CD4-positive, CD25-positive, alpha-beta regulatory T cell (primary cell): Measurements from ENCODE around the gene SPSB1. TPM values are rescaled to one million over a fixed set of nuclear protein-coding genes. Genes with fewer than 3 reads are reported as not detected.
A peak's percentile ranks its signal among the peaks of the same experiment; 100 is the strongest.

ENCODE experiments used
- ATAC-seq, 2 donors: fragments of 150-1000 bp; cut with Tn5 transposase; one replicate each; pipeline ENCODE4 v1.10.0; 2021; ENCODE audit warnings: low read depth in 2 of 2, moderate number of reproducible peaks in 2 of 2, moderate library complexity in 1 of 2
- DNase-seq, 3 donors: peaks; one replicate each; pipeline versions ENCODE4 v3.0.0 to v3.0.0-alpha.2; 2012 to 2022; ENCODE audit warnings: mixed read lengths in 1 of 3
- H3K27ac ChIP-seq: one replicate; pipeline ENCODE4 v1.7.0; 2013; ENCODE audit warnings: mild to moderate bottlenecking, low read length; ENCODE audit not compliant: insufficient read depth, poor library complexity, severe bottlenecking
- H3K27me3 ChIP-seq: one replicate; pipeline ENCODE4 v1.7.0; 2013; ENCODE audit warnings: low read length; ENCODE audit not compliant: control insufficient read depth, insufficient read depth
- H3K36me3 ChIP-seq: one replicate; pipeline ENCODE4 v1.7.0; 2013; ENCODE audit warnings: mild to moderate bottlenecking, low read length, moderate library complexity; ENCODE audit not compliant: control insufficient read depth, insufficient read depth
- H3K4me1 ChIP-seq: 2 replicates; pipeline ENCODE4 v1.7.0; 2013; ENCODE audit warnings: mild to moderate bottlenecking, low read length; ENCODE audit not compliant: insufficient read depth, control insufficient read depth, poor library complexity, severe bottlenecking
- H3K4me3 ChIP-seq: one replicate; pipeline ENCODE4 v1.7.0; 2013; ENCODE audit warnings: low read depth, mild to moderate bottlenecking, low read length, moderate library complexity
- H3K9me3 ChIP-seq, 2 experiments: 1 replicate in 1 of 2; 2 replicates in 1 of 2; pipeline ENCODE4 v1.7.0; 2013; ENCODE audit warnings: low read length in 2 of 2, mild to moderate bottlenecking in 1 of 2, moderate library complexity in 1 of 2; ENCODE audit not compliant: control insufficient read depth in 2 of 2
- H3K27ac Mint-ChIP-seq, 3 donors: one replicate each; pipeline ENCODE4 v1.8.0; 2020 to 2022; ENCODE audit warnings: mild to moderate bottlenecking in 3 of 3, mixed read lengths in 3 of 3, moderate library complexity in 2 of 3
- H3K27me3 Mint-ChIP-seq: one replicate; pipeline ENCODE4 v1.8.0; 2022; ENCODE audit warnings: mild to moderate bottlenecking, mixed read lengths
- H3K36me3 Mint-ChIP-seq: one replicate; pipeline ENCODE4 v1.8.0; 2020; ENCODE audit warnings: mixed read lengths
- H3K4me1 Mint-ChIP-seq, 4 donors: one replicate each; pipeline ENCODE4 v1.8.0; 2020 to 2022; ENCODE audit warnings: mixed read lengths in 4 of 4, mild to moderate bottlenecking in 1 of 4
- H3K4me3 Mint-ChIP-seq, 4 donors: one replicate each; pipeline ENCODE4 v1.8.0; 2020 to 2022; ENCODE audit warnings: mild to moderate bottlenecking in 4 of 4, mixed read lengths in 4 of 4, moderate library complexity in 3 of 4
- H3K9me3 Mint-ChIP-seq, 7 donors: one replicate each; pipeline ENCODE4 v1.8.0; 2020 to 2022; ENCODE audit warnings: mixed read lengths in 7 of 7, mild to moderate bottlenecking in 3 of 7, moderate library complexity in 2 of 7
- polyA plus RNA-seq, 4 donors: library from polyadenylated mRNA; unstranded; fragments of 300-500 nt; fragmentation: Illumina TruSeq; gene quantifications; one replicate each; pipeline ENCODE4 v1.2.3, GENCODE V29; 2021
- total RNA-seq: library from RNA; stranded (reverse); gene quantifications from one replicate; pipeline ENCODE4 v1.2.3, GENCODE V29; 2022

Gene SPSB1
- total and polyA plus RNA-seq, 5 donors from 2014 or later = 7.0 to 19.7 (median 12.3) TPM

- ATAC-seq (no peak), DNase-seq (no peak)
- Mint-ChIP-seq H3K4me1 (peaks cover 0 to 7% (median 4%) of the 10 kb centered on the region in 4 donors), H3K27me3 (no peaks in the 10 kb centered on the region), H3K36me3 (peaks cover 12% of the 10 kb centered on the region), H3K27ac (no peak overlapping the region), H3K4me3 (no peak overlapping the region), H3K9me3 (no peaks in the 10 kb centered on the region)
- H3K27ac ChIP-seq = no peak overlapping the region
- no peaks in the 10 kb centered on the region for H3K9me3 ChIP-seq
- H3K36me3 ChIP-seq = peaks cover 18% of the 10 kb centered on the region
- no peak overlapping the region for H3K4me3 ChIP-seq
- H3K4me1 ChIP-seq = no peaks in the 10 kb centered on the region
- no peaks in the 10 kb centered on the region for H3K27me3 ChIP-seq
These were observed 69.1 kb downstream of the SPSB1 start for GRCh38 chr1:9361630-9362260.

DNA sequence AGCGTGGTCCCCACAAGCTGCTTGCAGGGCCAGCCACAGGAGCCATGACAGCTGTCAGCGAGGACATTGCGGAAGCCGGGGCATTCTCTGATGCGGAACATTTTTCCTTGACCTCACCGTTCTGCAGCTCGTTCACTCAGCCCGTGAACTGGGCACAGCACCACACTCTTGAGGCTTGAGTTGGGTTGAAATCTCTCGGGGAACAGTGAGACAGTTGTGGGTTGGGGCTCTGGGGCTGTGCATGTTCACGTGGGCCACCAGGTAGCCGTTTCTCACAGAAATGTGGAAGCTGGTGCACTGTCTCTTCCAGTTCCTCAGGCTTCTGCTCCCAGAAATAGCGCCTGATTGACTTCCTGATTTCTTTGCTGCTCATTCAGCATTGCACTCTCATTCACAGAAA lies 69.8 kb downstream of the SPSB1 start:
- Histone ChIP-seq H3K4me3 (no peak overlapping the region), H3K9me3 (no peaks in the 10 kb centered on the region), H3K27me3 (no peaks in the 10 kb centered on the region), H3K36me3 (peaks cover 16% of the 10 kb centered on the region), H3K27ac (no peak overlapping the region), H3K4me1 (no peaks in the 10 kb centered on the region)
- no peak for DNase-seq
- no peak overlapping the region for H3K27ac Mint-ChIP-seq
- H3K36me3 Mint-ChIP-seq = peaks cover 4% of the 10 kb centered on the region
- no peak for ATAC-seq
- peaks cover 0 to 7% (median 5%) of the 10 kb centered on the region in 4 donors for H3K4me1 Mint-ChIP-seq
- H3K4me3 Mint-ChIP-seq = no peak overlapping the region
- no peaks in the 10 kb centered on the region for H3K9me3 Mint-ChIP-seq
- H3K27me3 Mint-ChIP-seq = no peaks in the 10 kb centered on the region

GRCh38 chr1:9363061-9363471 lies 70.4 kb downstream of the SPSB1 start:
- no peaks in the 10 kb centered on the region for H3K27me3 Mint-ChIP-seq
- no peaks in the 10 kb centered on the region for H3K9me3 Mint-ChIP-seq
- H3K4me3 Mint-ChIP-seq = no peak overlapping the region
- Histone ChIP-seq H3K9me3 (no peaks in the 10 kb centered on the region), H3K27ac (no peak overlapping the region), H3K36me3 (peaks cover 11% of the 10 kb centered on the region), H3K4me3 (no peak overlapping the region), H3K27me3 (no peaks in the 10 kb centered on the region), H3K4me1 (no peaks in the 10 kb centered on the region)
- H3K27ac Mint-ChIP-seq = no peak overlapping the region
- H3K4me1 Mint-ChIP-seq = peaks cover 0 to 12% (median 6%) of the 10 kb centered on the region in 4 donors
- no peak for DNase-seq
- H3K36me3 Mint-ChIP-seq = peaks cover 4% of the 10 kb centered on the region
- no peak for ATAC-seq

DNA sequence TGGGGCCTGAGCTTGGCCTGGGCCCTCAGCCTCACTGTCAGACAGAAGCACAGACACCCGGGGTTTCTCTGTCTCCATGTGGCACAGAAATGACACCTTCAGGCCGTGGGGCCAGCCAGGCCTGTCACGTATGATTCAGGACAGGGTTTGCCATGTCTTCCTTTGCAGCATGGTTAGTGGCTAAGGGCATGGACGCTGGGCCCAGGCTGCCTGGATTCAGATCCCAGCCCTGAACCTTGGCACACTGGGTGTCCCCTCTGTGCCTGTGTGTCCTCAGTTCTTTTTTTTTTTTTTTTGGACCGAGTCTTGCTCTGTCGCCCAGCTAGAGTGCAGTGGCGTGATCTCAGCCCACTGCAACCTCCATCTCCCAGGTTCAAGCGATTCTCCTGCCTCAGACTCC lies 73.6 kb downstream of the SPSB1 start:
- H3K9me3 Mint-ChIP-seq = no peaks in the 10 kb centered on the region
- peaks cover 3% of the 10 kb centered on the region for H3K36me3 ChIP-seq
- no peaks in the 10 kb centered on the region for H3K9me3 ChIP-seq
- H3K4me1 ChIP-seq = no peaks in the 10 kb centered on the region
- H3K27ac ChIP-seq = no peak overlapping the region
- DNase-seq (no peak), ATAC-seq (no peak)
- H3K4me3 ChIP-seq = no peak overlapping the region
- H3K27me3 Mint-ChIP-seq = no peaks in the 10 kb centered on the region
- no peak overlapping the region for H3K4me3 Mint-ChIP-seq
- no peaks in the 10 kb centered on the region for H3K27me3 ChIP-seq
- H3K27ac Mint-ChIP-seq = no peak overlapping the region
- H3K4me1 Mint-ChIP-seq = peaks cover 0 to 14% (median 8%) of the 10 kb centered on the region in 4 donors
- no peaks in the 10 kb centered on the region for H3K36me3 Mint-ChIP-seq

GRCh38 chr1:9366943-9367780 lies 74.5 kb downstream of the SPSB1 start:
- ATAC-seq (no peak), DNase-seq (no peak)
- H3K9me3 ChIP-seq = no peaks in the 10 kb centered on the region
- Mint-ChIP-seq H3K4me3 (no peak overlapping the region), H3K27ac (peak overlapping the region in 1 of 3 donors; percentile 26), H3K27me3 (no peaks in the 10 kb centered on the region), H3K36me3 (no peaks in the 10 kb centered on the region), H3K4me1 (peaks cover 0 to 14% (median 8%) of the 10 kb centered on the region in 4 donors), H3K9me3 (no peaks in the 10 kb centered on the region)
- H3K36me3 ChIP-seq = peaks cover 3% of the 10 kb centered on the region
- H3K4me1 ChIP-seq = no peaks in the 10 kb centered on the region
- H3K4me3 ChIP-seq = no peak overlapping the region
- no peaks in the 10 kb centered on the region for H3K27me3 ChIP-seq
- H3K27ac ChIP-seq = no peak overlapping the region

DNA sequence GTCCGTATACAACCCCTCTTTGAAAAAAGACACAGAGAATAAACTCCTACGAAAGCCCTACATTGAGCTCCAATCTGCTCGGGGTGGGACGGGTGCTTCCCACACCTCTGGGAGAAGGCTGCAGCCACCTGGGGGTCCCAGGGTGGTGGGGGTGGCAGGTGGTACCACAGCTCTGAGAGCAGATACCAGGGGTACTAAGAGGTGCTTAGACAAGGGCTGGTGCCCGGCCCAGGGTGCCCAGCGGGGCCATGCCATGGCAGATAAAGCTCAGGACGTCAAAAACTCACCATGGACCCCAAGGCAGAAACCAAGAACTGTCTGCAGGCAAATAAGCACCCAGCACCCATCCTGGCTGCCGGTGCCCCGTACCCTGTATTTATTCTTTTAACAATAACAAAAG lies 75.1 kb downstream of the SPSB1 start:
- no peak for ATAC-seq
- no peak overlapping the region for H3K4me3 Mint-ChIP-seq
- Histone ChIP-seq H3K4me3 (no peak overlapping the region), H3K4me1 (no peaks in the 10 kb centered on the region), H3K36me3 (peaks cover 3% of the 10 kb centered on the region), H3K27me3 (no peaks in the 10 kb centered on the region), H3K27ac (no peak overlapping the region), H3K9me3 (no peaks in the 10 kb centered on the region)
- H3K4me1 Mint-ChIP-seq = peaks cover 0 to 14% (median 7%) of the 10 kb centered on the region in 4 donors
- H3K36me3 Mint-ChIP-seq = no peaks in the 10 kb centered on the region
- H3K27ac Mint-ChIP-seq = peak overlapping the region in 1 of 3 donors; percentile 26
- no peaks in the 10 kb centered on the region for H3K9me3 Mint-ChIP-seq
- no peak for DNase-seq
- no peaks in the 10 kb centered on the region for H3K27me3 Mint-ChIP-seq

- no peak for DNase-seq
- no peaks in the 10 kb centered on the region for H3K27me3 ChIP-seq
These were observed 75.7 kb downstream of the SPSB1 start for GRCh38 chr1:9368356-9368755.

More at GRCh38 chr1:9368356-9368755, 75.7 kb downstream of the SPSB1 start:
- Mint-ChIP-seq H3K27ac (no peak overlapping the region), H3K9me3 (no peaks in the 10 kb centered on the region), H3K4me3 (no peak overlapping the region), H3K4me1 (peaks cover 0 to 14% (median 6%) of the 10 kb centered on the region in 4 donors), H3K27me3 (no peaks in the 10 kb centered on the region), H3K36me3 (no peaks in the 10 kb centered on the region)
- no peak overlapping the region for H3K4me3 ChIP-seq
- H3K9me3 ChIP-seq = no peaks in the 10 kb centered on the region
- ATAC-seq = no peak
- H3K27ac ChIP-seq = no peak overlapping the region
- H3K4me1 ChIP-seq = no peaks in the 10 kb centered on the region
- peaks cover 3% of the 10 kb centered on the region for H3K36me3 ChIP-seq
